ENCODE results near the gene CYTH2.
A peak's percentile ranks its signal among the peaks of the same experiment; 100 is the strongest.

Gene CYTH2

GRCh38 chr19:48492925-48493717 lies 24.0 kb downstream of the CYTH2 start:
- peak; percentile 51 to 71 for DNase-seq (ENCODE audit: extremely low read depth in 1 of 2, low read depth in 1 of 2)

- DNase-seq (ENCODE audit: extremely low read depth in 1 of 2, low read depth in 1 of 2) = no peak
These were observed 24.7 kb downstream of the CYTH2 start for GRCh38 chr19:48493718-48494401.

GRCh38 chr19:48495396-48495795 lies 26.2 kb downstream of the CYTH2 start:
- no peak for DNase-seq (ENCODE audit: extremely low read depth in 1 of 2, low read depth in 1 of 2)

- DNase-seq (ENCODE audit: extremely low read depth in 1 of 2, low read depth in 1 of 2) = no peak
These were observed 28.0 kb downstream of the CYTH2 start for GRCh38 chr19:48496959-48497727.

- no peak for DNase-seq (ENCODE audit: extremely low read depth in 1 of 2, low read depth in 1 of 2)
These were observed 28.8 kb downstream of the CYTH2 start for GRCh38 chr19:48497728-48498594.

- DNase-seq (ENCODE audit: extremely low read depth in 1 of 2, low read depth in 1 of 2) = no peak
These were observed 29.6 kb downstream of the CYTH2 start for GRCh38 chr19:48498595-48499311.

- DNase-seq (ENCODE audit: extremely low read depth in 1 of 2, low read depth in 1 of 2) = no peak
These were observed 30.3 kb downstream of the CYTH2 start for GRCh38 chr19:48499316-48500090.

- DNase-seq (ENCODE audit: extremely low read depth in 1 of 2, low read depth in 1 of 2) = no peak
These were observed 31.8 kb downstream of the CYTH2 start for GRCh38 chr19:48500830-48501493.

- no peak for DNase-seq (ENCODE audit: extremely low read depth in 1 of 2, low read depth in 1 of 2)
These were observed 32.6 kb downstream of the CYTH2 start for GRCh38 chr19:48501494-48502349.

GRCh38 chr19:48502350-48503018 lies 33.3 kb downstream of the CYTH2 start:
- DNase-seq (ENCODE audit: extremely low read depth in 1 of 2, low read depth in 1 of 2) = peak in 1 of 2 donors; percentile 49

GRCh38 chr19:48506138-48506733 lies 37.1 kb downstream of the CYTH2 start:
- no peak for DNase-seq (ENCODE audit: extremely low read depth in 1 of 2, low read depth in 1 of 2)

GRCh38 chr19:48507911-48508439 lies 38.8 kb downstream of the CYTH2 start:
- DNase-seq (ENCODE audit: extremely low read depth in 1 of 2, low read depth in 1 of 2) = no peak

- no peak for DNase-seq (ENCODE audit: extremely low read depth in 1 of 2, low read depth in 1 of 2)
These were observed 39.7 kb downstream of the CYTH2 start for GRCh38 chr19:48508729-48509411.

GRCh38 chr19:48509467-48510194 lies 40.5 kb downstream of the CYTH2 start:
- no peak for DNase-seq (ENCODE audit: extremely low read depth in 1 of 2, low read depth in 1 of 2)
